Measurements from ENCODE around the gene SLC38A11.

Gene SLC38A11

GRCh38 chr2:164896226-164896625 lies 59.1 kb downstream of the SLC38A11 start:
- no peak for TF ChIP-seq CSRNP3 (CRISPR knock-in tag; IDR thresholded peaks at IDR 0.05)
- TF ChIP-seq RARB (CRISPR knock-in tag; IDR thresholded peaks at IDR 0.05) = no peak
- no peak for TF ChIP-seq GLIS3 (CRISPR knock-in tag; IDR thresholded peaks at IDR 0.05)
- no peak for TF ChIP-seq ZC3H10 (CRISPR knock-in tag; IDR thresholded peaks at IDR 0.05)
- no peak for TF ChIP-seq CREB5 (CRISPR knock-in tag; IDR thresholded peaks at IDR 0.05; ENCODE audit: low read depth)
- TF ChIP-seq, protein P1, sequence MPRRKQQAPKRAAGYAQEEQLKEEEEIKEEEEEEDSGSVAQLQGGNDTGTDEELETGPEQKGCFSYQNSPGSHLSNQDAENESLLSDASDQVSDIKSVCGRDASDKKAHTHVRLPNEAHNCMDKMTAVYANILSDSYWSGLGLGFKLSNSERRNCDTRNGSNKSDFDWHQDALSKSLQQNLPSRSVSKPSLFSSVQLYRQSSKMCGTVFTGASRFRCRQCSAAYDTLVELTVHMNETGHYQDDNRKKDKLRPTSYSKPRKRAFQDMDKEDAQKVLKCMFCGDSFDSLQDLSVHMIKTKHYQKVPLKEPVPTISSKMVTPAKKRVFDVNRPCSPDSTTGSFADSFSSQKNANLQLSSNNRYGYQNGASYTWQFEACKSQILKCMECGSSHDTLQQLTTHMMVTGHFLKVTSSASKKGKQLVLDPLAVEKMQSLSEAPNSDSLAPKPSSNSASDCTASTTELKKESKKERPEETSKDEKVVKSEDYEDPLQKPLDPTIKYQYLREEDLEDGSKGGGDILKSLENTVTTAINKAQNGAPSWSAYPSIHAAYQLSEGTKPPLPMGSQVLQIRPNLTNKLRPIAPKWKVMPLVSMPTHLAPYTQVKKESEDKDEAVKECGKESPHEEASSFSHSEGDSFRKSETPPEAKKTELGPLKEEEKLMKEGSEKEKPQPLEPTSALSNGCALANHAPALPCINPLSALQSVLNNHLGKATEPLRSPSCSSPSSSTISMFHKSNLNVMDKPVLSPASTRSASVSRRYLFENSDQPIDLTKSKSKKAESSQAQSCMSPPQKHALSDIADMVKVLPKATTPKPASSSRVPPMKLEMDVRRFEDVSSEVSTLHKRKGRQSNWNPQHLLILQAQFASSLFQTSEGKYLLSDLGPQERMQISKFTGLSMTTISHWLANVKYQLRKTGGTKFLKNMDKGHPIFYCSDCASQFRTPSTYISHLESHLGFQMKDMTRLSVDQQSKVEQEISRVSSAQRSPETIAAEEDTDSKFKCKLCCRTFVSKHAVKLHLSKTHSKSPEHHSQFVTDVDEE (CRISPR knock-in tag; IDR thresholded peaks at IDR 0.05) = no peak
- no peak for TF ChIP-seq PPARA (CRISPR knock-in tag; IDR thresholded peaks at IDR 0.05; ENCODE audit: borderline replicate concordance)
- TF ChIP-seq, protein P2, sequence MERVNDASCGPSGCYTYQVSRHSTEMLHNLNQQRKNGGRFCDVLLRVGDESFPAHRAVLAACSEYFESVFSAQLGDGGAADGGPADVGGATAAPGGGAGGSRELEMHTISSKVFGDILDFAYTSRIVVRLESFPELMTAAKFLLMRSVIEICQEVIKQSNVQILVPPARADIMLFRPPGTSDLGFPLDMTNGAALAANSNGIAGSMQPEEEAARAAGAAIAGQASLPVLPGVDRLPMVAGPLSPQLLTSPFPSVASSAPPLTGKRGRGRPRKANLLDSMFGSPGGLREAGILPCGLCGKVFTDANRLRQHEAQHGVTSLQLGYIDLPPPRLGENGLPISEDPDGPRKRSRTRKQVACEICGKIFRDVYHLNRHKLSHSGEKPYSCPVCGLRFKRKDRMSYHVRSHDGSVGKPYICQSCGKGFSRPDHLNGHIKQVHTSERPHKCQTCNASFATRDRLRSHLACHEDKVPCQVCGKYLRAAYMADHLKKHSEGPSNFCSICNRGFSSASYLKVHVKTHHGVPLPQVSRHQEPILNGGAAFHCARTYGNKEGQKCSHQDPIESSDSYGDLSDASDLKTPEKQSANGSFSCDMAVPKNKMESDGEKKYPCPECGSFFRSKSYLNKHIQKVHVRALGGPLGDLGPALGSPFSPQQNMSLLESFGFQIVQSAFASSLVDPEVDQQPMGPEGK (CRISPR knock-in tag; IDR thresholded peaks at IDR 0.05; ENCODE audit: borderline replicate concordance) = no peak
- TF ChIP-seq SNAI2 (CRISPR knock-in tag; IDR thresholded peaks at IDR 0.05) = no peak
- TF ChIP-seq ZFP30 (CRISPR knock-in tag; IDR thresholded peaks at IDR 0.05) = no peak
- no peak for TF ChIP-seq ISL1 (CRISPR knock-in tag; IDR thresholded peaks at IDR 0.05)
- TF ChIP-seq CSDC2 (CRISPR knock-in tag; IDR thresholded peaks at IDR 0.05) = no peak
- no peak for TF ChIP-seq OSR1 (CRISPR knock-in tag; IDR thresholded peaks at IDR 0.05)
- no peak for TF ChIP-seq BACH2 (CRISPR knock-in tag; IDR thresholded peaks at IDR 0.05; ENCODE audit: borderline replicate concordance)
- TF ChIP-seq ZNF8 (CRISPR knock-in tag; IDR thresholded peaks at IDR 0.05) = no peak
- ATAC-seq = no peak; the same call in 2 of the 3 replicates

DNA sequence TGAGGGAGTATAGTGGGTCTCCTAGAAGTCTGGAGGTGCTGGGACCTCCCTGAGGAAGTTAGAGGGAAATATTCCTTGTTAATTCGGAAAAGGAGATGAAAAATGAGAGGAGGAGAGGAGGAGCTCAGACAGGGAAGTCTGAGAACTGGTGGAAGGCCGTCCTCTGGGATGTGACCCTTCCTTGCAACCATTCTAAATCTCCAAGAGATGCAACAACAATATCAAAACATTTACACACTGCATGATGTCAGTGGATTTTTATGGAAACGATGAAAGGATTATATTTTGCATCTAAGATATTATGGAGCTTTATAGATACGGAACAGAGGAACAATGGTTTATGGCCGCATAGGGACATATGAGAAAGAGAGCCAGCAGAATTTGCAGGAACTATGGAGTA lies 63.9 kb downstream of the SLC38A11 start:
- TF ChIP-seq ZNF565 (CRISPR knock-in tag; conservative IDR thresholded peaks at IDR 0.05; ENCODE audit: low read depth) (no peak), RARB (CRISPR knock-in tag; IDR thresholded peaks at IDR 0.05) (no peak), CSRNP3 (CRISPR knock-in tag; IDR thresholded peaks at IDR 0.05) (no peak), CSDC2 (CRISPR knock-in tag; IDR thresholded peaks at IDR 0.05) (no peak), TCF4 (CRISPR knock-in tag; IDR thresholded peaks at IDR 0.05; ENCODE audit: borderline replicate concordance) (no peak), ESRRG (CRISPR knock-in tag; IDR thresholded peaks at IDR 0.05) (no peak), GLIS3 (CRISPR knock-in tag; IDR thresholded peaks at IDR 0.05) (no peak), TOX (CRISPR knock-in tag; IDR thresholded peaks at IDR 0.05; ENCODE audit: borderline replicate concordance) (no peak), OSR1 (CRISPR knock-in tag; IDR thresholded peaks at IDR 0.05) (no peak), CREB5 (CRISPR knock-in tag; IDR thresholded peaks at IDR 0.05; ENCODE audit: low read depth) (no peak), PPARA (CRISPR knock-in tag; IDR thresholded peaks at IDR 0.05; ENCODE audit: borderline replicate concordance) (no peak), ZNF8 (CRISPR knock-in tag; IDR thresholded peaks at IDR 0.05) (no peak), ZNF70 (CRISPR knock-in tag; IDR thresholded peaks at IDR 0.05) (no peak), SNAI2 (CRISPR knock-in tag; IDR thresholded peaks at IDR 0.05) (no peak)
- TF ChIP-seq, protein P2 (CRISPR knock-in tag; IDR thresholded peaks at IDR 0.05; ENCODE audit: borderline replicate concordance) = no peak
- TF ChIP-seq, protein P1 (CRISPR knock-in tag; IDR thresholded peaks at IDR 0.05) = no peak
- no peak for ATAC-seq

Data from SK-N-SH treated with all-trans-retinoic acid at 6 μM for 48 hours (cell line).